HG02588 (cell line): ENCODE data around the gene IL5RA.

Experiments
- ATAC-seq: cut with Tn5 transposase; IDR thresholded peaks from one replicate; pipeline ENCODE4 v1.9.1; 2021; ENCODE audit warnings: mild to moderate bottlenecking, moderate library complexity; ENCODE audit not compliant: unreplicated experiment

Gene IL5RA, protein sequence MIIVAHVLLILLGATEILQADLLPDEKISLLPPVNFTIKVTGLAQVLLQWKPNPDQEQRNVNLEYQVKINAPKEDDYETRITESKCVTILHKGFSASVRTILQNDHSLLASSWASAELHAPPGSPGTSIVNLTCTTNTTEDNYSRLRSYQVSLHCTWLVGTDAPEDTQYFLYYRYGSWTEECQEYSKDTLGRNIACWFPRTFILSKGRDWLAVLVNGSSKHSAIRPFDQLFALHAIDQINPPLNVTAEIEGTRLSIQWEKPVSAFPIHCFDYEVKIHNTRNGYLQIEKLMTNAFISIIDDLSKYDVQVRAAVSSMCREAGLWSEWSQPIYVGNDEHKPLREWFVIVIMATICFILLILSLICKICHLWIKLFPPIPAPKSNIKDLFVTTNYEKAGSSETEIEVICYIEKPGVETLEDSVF

DNA sequence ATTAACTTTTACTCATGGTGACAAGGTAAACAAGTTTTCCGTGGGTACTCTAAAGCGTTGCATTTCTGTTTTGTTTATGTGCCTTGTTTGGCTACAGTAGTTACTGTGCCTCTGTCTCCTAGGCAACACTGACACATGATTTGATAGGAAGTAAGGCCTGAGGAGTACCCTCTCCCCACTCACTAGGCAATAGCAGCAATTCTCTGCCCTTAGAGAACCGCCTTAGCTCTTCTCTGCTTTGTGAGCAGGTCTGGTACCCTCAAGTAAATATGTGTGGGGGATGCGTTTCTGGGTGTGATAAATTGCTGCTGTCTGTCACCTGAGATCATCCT, at the start of gene IL5RA:
TSS of gene IL5RA (minus strand) at position 76 of the 332 bp plus-strand sequence. CDS start 5,390 bp downstream, outside the sequence.
- ATAC-seq = peak; percentile 73

DNA sequence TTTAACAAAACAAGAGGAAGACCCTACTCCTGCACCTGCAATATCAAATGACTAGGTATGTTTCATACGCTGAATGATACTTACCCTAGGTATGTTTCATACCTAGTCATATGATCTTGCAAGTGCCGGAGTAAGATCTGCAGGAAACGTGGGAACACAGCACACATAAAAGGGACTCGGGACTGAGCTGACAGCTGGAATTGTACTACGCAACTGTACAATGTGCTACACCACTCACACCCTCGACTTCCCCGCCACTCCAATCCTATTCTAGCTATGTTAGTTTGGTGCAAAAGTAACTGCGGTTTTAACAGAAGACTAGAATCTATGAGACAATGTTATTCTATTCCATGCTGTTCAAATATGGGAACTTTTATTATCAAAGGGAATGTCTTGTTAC, 47.3 kb upstream of the IL5RA start:
- no peak for ATAC-seq

DNA sequence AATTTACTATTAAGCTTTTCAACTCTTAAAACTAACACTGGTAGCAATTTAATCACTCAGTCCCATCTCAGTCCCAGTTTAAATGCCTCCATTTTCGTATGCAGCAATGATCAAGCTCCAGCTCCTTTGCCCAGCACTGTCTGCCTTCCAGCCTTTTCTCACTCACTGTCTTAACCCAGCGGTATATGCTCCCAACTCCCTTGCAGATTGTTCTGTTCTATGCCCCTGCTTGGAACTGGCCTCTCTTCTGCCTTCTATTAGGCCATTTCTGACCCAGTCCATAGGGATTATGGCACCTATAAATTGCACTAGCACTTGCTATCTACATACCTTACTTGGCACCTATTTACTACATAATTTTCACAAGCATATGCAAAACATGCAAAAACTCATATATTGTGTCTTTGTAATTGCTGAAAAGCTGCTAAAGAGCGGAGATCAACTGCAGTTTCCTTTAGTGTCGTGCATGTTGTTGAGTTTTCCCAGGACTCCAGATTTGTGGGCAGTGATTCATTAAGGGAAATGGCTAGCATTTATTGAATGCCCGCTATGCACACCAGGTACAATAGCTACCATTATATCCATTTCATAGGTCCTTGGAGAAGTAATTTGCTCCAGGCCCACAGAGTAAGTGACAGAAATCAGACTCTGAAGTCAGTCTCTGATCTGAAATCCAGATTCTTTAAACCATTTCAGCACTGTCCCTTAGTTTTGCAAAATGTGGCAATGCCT, 44.9 kb upstream of the IL5RA start:
- no peak for ATAC-seq

DNA sequence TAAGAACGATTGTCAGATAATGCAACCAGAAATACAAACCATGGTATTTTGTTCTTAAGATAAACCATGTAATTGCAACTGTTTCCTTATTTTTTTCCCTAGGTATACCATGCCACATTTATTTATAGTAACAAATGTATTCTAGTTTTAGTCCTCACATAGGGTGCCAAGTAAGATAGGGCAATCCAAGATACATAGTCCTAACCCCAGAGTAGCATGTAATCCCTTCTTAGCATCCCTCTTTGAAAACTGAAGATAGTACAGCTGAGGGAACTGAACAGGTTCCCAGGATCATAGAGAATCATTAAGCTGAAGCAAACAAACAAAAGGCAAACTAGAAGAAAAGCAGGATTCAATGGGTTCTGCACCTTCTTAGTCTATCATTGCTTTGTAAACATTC, 41.3 kb upstream of the IL5RA start:
- ATAC-seq = no peak

DNA sequence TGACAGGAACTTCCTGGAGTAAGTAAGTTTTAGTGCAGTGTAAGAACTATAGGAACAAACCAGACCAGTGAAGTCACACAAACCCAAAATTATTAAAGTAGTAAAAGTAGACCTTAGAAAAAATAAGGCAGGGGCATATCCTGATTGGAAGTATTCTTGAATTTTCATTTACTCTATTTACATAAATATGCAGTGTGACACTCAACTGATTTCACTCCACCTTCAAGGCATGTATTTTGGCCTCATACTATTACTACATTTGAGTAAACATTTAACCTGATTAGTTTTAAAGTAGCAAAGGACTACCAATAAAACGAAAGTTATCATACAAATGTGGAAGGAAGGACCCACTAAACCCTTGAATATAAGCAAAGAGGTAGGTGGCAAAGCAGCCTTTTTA, 39.4 kb upstream of the IL5RA start:
- ATAC-seq = no peak

DNA sequence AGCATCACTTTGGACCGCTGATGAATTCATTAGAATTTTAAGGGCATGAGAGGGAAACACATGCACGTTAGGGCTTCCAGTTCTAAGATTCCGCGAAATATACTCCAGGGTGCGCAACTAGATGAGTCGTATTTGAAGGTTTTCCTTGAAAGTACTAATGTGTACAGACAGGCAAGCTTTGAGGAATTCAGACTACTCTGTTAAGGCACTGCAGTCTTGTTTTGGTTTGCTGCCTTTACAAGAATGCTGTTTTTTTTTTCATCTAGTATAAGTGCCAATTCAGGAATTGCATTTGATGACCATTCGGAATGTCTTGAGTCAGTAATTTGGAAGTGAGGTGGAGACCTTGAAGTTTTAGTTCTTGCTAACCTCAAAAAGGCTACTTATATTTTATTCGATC, 35.7 kb upstream of the IL5RA start:
- ATAC-seq = no peak

DNA sequence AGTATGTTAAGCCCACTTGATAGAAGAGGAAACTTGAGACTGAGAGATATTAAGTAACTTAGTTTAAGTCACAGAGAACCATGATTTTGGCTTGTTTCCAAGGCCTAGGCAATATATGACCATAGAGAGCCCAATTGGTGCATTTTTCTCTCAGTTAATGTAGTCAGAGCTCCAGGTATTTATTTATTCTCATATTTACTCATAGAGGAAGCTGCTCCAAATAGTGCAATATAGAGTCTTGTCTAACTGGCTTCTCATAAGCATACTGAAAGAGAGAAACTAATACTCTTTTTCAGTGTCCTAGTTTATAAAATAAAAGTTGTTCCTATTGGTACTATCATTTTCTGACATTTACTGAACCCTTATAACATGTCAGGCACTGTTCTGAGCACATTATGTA, 31.8 kb upstream of the IL5RA start:
- ATAC-seq = no peak

DNA sequence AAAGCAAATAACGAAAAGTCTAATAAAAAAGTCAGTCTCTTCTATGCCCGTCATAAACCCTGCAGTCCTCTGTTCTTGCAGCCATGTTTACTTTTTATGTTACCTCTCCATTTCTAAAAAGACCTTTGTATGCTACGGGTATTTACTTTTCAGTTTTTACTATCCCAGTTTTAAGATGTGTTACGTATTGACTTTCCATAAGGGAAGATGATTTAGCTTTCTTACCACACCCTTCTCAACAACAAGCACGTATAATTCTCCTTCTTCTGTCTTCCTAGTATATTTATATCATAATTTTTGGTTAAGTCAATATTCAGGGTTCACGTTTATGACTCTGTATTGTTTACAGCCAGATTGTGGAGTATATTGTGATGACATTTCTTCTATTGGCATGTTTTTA, 27.4 kb upstream of the IL5RA start:
- ATAC-seq = no peak

DNA sequence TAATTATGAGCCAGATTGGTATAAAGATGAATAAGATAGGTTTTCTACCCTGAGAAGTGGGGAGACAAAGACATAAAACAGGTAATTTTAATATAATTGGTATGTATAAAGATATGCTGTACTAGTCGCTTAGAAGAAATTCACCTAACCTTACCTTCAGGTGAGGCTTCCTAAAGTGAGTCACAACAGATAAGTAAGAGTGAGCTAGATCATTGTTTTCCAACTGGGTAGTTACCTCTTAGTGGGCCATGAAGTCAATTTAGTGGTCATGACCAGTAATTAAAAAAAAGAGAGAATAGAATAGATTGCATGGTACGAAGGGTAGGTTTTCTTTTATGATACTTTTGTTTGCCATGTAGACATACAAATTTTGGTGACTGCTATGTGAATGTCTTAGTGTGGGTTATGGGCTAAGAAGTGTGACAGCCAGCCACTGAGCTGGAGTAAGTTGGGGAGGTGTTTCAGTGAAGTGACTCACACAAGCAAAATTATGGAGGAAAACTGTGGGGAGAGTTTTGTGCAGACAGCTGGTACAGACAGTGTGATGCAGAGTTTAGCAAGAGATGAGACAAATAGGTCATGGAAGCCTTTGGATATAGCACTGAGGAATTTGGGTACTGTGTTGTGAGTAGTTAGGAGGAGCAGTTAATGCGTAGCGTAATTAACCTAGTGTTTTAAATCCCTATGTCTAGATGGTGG, 24.7 kb upstream of the IL5RA start:
- no peak for ATAC-seq

DNA sequence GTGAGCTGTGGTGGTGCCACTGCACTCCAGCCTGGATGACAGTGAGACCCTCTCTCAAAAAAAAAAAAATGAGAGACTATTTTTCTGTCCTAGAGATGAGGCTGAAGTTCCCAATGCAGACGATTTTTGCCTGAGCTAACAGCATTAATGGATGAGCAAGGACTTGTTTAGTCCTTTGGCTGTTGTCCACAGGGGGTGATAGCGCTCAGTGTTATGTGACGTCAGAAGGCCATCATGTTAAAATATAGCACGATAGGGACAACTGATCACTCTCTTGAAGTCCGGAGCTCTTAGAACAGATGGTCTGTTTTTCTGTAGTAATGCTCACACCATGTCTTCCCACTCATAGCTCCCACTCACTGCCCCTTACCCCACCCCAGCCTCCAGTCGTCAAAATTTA, 23.3 kb upstream of the IL5RA start:
- ATAC-seq = no peak

DNA sequence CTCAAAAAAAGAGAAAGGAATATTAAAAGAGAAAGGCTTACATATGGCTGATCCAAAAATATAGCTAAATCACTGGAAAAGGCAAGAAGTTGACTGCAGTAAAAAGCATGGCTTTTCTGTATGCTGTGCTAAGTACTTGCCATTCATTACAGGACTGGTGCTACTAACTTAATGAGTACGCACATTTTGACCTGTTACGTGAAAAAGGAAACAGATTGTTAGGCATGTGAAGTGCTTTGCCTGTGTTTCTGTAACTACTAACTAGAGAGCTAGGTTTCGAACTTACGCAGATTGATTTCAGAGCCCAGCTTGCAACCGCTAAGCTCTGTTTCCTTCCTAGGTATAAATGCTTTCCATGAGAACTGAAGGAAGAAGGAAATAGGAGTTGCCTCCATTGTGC, 19.4 kb upstream of the IL5RA start:
- no peak for ATAC-seq

DNA sequence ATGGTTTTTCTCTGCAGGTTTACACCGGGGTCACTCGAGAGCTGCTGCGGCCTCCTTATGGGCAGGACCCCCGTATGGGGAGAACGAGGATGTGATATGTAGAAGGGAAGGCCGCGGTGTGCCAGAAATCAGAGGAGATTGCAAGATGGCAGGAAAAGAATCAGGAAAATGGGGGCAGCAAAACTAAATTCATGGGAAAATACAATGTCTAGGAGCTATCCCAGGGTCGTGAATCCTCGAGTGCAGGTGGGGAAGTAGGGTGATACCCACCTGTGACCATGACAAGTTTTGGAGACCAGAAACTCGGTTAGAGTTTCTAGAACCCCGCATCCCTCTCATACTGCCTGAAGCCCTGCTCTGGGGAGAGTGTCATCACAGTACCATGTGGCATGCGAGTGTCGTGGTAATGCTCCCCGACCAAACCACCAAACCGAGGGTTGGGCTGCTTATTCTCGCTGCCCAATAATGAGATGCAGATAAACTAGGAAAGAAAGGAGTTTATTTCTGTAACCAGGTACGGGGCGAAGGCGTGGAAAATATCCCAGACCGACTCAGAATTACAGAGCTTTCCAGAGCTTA, 17.3 kb upstream of the IL5RA start:
- ATAC-seq = no peak

DNA sequence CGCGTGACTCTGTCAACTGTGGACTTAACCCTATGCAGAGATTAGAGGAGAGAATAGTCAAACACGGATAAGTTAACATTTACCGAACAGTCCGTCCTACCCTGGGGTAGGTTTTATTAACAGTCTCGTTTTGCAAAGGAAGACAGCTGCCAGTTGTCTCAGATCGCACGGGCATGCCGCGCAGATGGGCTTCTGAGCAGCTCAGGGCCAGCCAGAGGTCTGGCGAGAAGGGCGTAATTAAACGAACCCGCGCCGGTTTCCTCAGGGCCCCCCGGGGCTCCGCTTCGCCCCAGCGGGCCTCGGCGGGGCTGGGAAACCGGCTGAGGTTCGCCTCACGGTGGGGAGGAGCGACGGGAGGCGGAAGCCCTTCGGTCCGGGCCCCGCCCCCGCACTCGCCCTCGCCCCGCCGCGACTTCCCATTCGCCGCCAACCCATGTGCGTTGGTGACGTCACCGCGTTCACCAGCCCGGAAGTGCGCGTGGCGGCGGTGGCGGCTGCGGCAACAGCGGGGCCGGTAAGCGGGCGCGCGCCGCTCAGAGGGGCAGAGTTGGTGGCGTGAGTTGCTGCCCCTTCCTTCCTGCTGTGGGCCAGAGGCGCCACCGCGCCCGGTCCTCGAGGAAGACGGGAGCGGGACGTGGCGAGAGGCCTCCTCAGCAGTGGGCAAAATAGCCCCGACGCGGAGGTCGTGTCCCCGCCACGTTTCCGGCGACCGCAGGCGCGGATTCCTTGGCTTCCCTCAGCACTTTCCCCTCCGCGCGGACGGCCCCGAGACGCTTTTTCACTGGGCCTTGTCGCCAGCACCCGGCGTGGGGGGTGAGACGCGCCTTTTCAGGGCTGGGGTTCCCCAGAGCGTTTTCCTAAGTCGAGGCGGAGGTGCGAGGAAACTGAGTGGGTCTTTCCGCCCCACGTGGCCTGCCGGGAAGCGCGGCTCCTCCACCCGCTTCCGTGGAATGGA, 16.6 kb upstream of the IL5RA start, which contains the start of gene TRNT1:
TSS of gene TRNT1 (plus strand) at position 464 of the 955 bp plus-strand sequence. CDS start 2,101 bp downstream, outside the sequence.
- peak; percentile 95 for ATAC-seq

DNA sequence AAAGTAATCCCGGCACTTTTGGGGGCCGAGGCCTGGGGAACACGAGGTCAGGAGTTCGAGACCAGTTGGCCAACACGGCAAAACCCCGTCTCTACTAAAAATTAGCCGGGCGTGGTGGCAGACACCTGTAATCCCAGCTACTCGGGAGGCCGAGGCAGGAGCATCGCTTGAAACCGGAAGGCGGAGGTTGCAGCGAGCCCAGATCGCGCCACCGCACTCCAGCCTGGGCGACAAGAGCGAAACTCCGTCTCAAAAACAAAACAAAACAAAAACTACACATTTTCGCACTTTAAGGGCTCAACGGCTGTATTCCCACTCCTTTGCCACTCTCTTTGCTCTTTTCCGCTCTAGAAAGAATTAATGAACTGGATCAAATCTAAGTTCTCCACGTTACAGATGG, 15.8 kb upstream of the IL5RA start:
- ATAC-seq = no peak

DNA sequence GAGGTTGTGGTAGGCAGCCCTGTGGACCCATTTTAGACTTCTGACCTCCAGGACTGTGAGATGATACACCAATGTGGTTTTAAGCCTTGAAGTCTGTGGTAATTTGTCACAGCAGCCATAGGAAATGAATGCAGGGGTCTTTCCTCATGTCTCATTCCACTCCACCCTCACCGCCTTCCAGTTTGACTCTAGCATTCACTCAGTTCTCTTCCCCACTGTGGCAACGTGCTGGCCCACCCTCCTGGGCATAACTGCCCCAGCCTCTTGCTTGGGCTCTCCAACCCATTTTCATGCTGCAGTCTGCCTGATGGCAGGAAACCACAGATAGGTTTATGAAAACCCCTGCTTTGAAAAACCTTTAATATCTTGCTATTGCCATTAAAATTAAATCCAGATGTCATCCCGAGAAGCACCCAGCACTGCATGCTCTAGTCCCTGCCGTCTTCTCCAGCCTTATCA, 9.2 kb upstream of the IL5RA start:
- ATAC-seq = peak; percentile 41

DNA sequence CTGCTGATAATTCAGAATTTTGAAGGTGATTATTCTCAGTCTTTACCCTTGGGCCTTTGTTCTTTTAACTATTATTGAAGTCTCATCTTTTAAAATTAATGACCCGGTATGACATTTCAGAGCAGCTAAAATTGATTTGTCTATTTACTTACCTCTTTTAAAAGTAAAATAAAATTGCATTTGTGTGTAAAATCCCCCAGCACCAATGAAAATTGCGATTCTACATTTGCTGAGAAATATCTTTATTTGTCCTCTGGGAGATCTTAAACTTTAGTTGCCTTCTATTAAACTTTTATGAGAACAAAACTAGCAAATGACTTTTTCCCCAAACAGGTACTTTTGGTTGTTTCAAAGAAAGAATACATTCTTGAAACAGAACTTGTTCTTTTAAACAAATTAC, 7.5 kb upstream of the IL5RA start:
- no peak for ATAC-seq

DNA sequence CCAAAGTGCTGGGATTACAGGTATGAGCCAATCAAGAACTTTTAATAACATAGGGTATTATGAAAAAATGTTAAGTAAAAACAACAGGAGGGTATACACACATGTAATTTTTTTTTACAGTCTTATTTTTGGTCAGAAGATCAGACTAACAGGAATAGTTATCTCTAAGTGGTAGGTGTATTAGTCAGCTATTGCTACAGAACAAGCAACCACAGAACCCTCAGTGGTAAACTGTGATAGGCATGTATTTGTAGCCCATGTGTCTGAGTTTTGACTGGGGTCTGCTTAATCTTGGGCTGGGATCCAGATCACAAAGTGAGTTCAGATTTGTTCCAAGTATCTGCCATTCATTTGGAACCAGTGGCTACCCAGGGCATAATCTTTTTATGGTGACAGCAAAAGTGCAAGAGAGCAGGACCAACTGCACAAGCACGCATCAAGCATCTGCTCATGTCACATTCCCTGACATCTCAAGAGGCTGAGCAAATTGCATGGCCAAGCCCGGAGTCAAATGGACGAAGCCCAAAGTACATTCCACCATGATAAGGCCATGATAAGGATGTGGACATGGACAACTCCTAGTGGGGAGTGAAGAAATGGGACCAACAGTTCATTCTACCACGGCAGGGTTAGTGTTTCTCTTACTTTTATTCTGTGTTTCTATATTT, 3.0 kb upstream of the IL5RA start:
- no peak for ATAC-seq

DNA sequence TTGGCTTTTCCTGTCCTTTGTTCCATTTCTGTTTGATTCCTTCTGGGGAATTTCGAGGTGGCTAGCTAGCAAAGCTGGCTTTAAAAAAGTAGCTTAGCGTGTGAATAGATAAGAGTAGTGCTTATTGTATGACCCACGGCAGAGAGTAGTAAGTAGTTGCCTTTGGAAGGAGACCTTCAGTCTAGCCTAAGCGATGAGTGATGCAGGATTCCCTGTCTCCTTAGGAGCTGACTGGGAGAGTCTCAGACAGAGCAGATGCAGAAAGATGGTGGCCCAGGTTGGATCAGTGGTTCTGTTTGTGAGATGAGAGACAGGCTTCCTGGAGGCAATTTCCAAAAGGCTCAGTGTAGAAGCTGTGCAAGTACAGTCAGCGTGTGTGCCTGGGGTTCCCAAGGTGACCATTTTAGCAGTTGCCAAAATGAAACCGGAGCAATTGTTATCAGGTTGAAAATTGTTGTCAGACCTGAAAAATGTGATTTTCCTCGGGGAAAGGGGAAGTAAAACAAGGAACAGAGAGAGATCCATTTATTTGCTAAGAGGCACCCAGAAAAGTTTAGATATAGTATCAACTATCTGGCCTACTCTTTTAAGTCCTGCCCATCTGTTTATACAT, 681 bp upstream of the IL5RA start:
- ATAC-seq = no peak
